B cell (primary cell): ENCODE measurements around the gene OR8D1. TPM values are rescaled to one million over a fixed set of nuclear protein-coding genes. Genes with fewer than 3 reads are reported as not detected.

Source experiments
- ATAC-seq: fragments of 200-7000 bp; cut with Tn5 transposase; one replicate; pipeline ENCODE4 v1.10.0; 2021; ENCODE audit warnings: low read depth, mild to moderate bottlenecking, moderate number of reproducible peaks, moderate library complexity
- CTCF ChIA-PET: fragments of 350-600 bp; sonication (Branson Sonifier 250); formaldehyde crosslinking; loops from one replicate; lab custom pipeline; 2021; ENCODE audit warnings: antibody characterized with exemption, inconsistent platforms; lab: Charles Lee
- POLR2A ChIA-PET: fragments of 350-600 bp; sonication (Branson Sonifier 250); formaldehyde crosslinking; loops from one replicate; lab custom pipeline; 2021; ENCODE audit warnings: antibody characterized with exemption; lab: Charles Lee
- DNase-seq: peaks from one replicate; pipeline ENCODE4 v3.0.0; 2013
- H2AFZ ChIP-seq: 2 replicates; pipeline ENCODE4 v1.6.1; 2012; ENCODE audit warnings: mild to moderate bottlenecking, low read depth, low read length; ENCODE audit not compliant: insufficient read depth, poor library complexity, severe bottlenecking
- H3K27ac ChIP-seq, 2 donors: 1 replicate in 1 of 2; 2 replicates in 1 of 2; pipeline ENCODE4 v1.5.1; 2012 to 2013; ENCODE audit warnings: low read length in 2 of 2, mild to moderate bottlenecking in 2 of 2, moderate library complexity in 1 of 2
- H3K27me3 ChIP-seq, 4 experiments: fragments of 200-600 bp in 1 of 4; sonication (generic) in 1 of 4; replicated peaks in 1 of 4; 1 replicate in 2 of 4; 2 replicates in 2 of 4; pipeline versions ENCODE4 v1.6.1 to v1.7.0; 2013 to 2016; ENCODE audit warnings: low read length in 3 of 4, mild to moderate bottlenecking in 2 of 4, mixed read lengths in 1 of 4, moderate library complexity in 1 of 4; ENCODE audit not compliant: insufficient read depth in 4 of 4, control insufficient read depth in 3 of 4; ENCODE audit errors: control extremely low read depth in 1 of 4
- H3K36me3 ChIP-seq, 2 experiments: replicated peaks in 1 of 2; 1 replicate in 1 of 2; 2 replicates in 1 of 2; pipeline versions ENCODE4 v1.6.1 to v1.7.1; 2013; ENCODE audit warnings: low read length in 1 of 2; ENCODE audit not compliant: insufficient read depth in 2 of 2, control insufficient read depth in 1 of 2; ENCODE audit errors: control extremely low read depth in 1 of 2, extremely low read depth in 1 of 2
- H3K4me1 ChIP-seq, 2 donors: fragments of 200-600 bp in 1 of 2; sonication (generic) in 1 of 2; 1 replicate in 1 of 2; 2 replicates in 1 of 2; pipeline versions ENCODE4 v1.5.1 to v1.6.1; 2013 to 2017; ENCODE audit warnings: low read length in 2 of 2; ENCODE audit not compliant: control insufficient read depth in 2 of 2, insufficient read depth in 2 of 2
- H3K4me2 ChIP-seq: replicated peaks from 2 replicates; pipeline ENCODE3; 2012; ENCODE audit warnings: mild to moderate bottlenecking, low read depth, low read length; ENCODE audit not compliant: poor library complexity, severe bottlenecking
- H3K4me3 ChIP-seq, 5 experiments: fragments of 200-600 bp in 1 of 5; sonication (generic) in 1 of 5; 1 replicate in 3 of 5; 2 replicates in 2 of 5; pipeline versions ENCODE4 v1.5.1 to v1.7.0; 2011 to 2016; ENCODE audit warnings: low read length in 4 of 5, mild to moderate bottlenecking in 4 of 5, low read depth in 2 of 5, control low read depth in 1 of 5, moderate library complexity in 1 of 5; ENCODE audit not compliant: insufficient read depth in 1 of 5; ENCODE audit errors: control extremely low read depth in 1 of 5, extremely low read depth in 1 of 5
- H3K79me2 ChIP-seq: fragments of 200-600 bp; sonication (generic); one replicate; pipeline ENCODE4 v1.6.0; 2016; ENCODE audit warnings: low read length; ENCODE audit not compliant: control insufficient read depth, insufficient read depth
- H3K9ac ChIP-seq: fragments of 200-600 bp; sonication (generic); 2 replicates; pipeline ENCODE4 v1.6.1; 2017; ENCODE audit warnings: mild to moderate bottlenecking, low read length, moderate library complexity
- H3K9me3 ChIP-seq, 3 donors: one replicate each; pipeline versions ENCODE4 v1.6.1 to v1.7.1; 2013; ENCODE audit warnings: low read length in 2 of 3; ENCODE audit not compliant: control insufficient read depth in 2 of 3, insufficient read depth in 1 of 3; ENCODE audit errors: control extremely low read depth in 1 of 3
- H4K20me1 ChIP-seq: 2 replicates; pipeline ENCODE4 v1.6.0; 2012; ENCODE audit warnings: mild to moderate bottlenecking, low read length; ENCODE audit not compliant: insufficient read depth, control insufficient read depth, poor library complexity, severe bottlenecking
- H3K27ac Mint-ChIP-seq: one replicate; pipeline ENCODE4 v1.8.0; 2021; ENCODE audit warnings: mixed read lengths
- H3K27me3 Mint-ChIP-seq: one replicate; pipeline ENCODE4 v1.8.0; 2021; ENCODE audit warnings: mixed read lengths
- H3K4me1 Mint-ChIP-seq: one replicate; pipeline ENCODE4 v1.8.0; 2021; ENCODE audit warnings: mixed read lengths
- H3K4me3 Mint-ChIP-seq: one replicate; pipeline ENCODE4 v1.8.0; 2021; ENCODE audit warnings: mixed read lengths
- H3K9me3 Mint-ChIP-seq: one replicate; pipeline ENCODE4 v1.8.0; 2022; ENCODE audit warnings: mixed read lengths; ENCODE audit not compliant: insufficient read depth
- EZH2 ChIP-seq: IDR thresholded peaks from 2 replicates; pipeline ENCODE4 v1.6.1; 2012; ENCODE audit warnings: borderline replicate concordance, low read depth, mild to moderate bottlenecking, moderate library complexity, low read length; ENCODE audit not compliant: insufficient read depth, poor library complexity, severe bottlenecking
- WGBS: methylation state at CpG from one replicate; pipeline ENCODE4 v1.1.5; 2013; ENCODE audit warnings: missing lambda C conversion rate; ENCODE audit not compliant: insufficient coverage; 5-methylcytosine and 5-hydroxymethylcytosine counted together
- intact Hi-C: fragments of 100-400 bp; cut with micrococcal nuclease; formaldehyde crosslinking; loops from one replicate; pipeline ENCODE4 v1.10.0; 2022
- polyA plus RNA-seq: library from polyadenylated mRNA; depleted of rRNA; stranded (reverse); fragments of >200 nt; gene quantifications from 2 replicates; pipeline ENCODE4 v1.2.3, GENCODE V29; 2012
- total RNA-seq, 2 donors: library from RNA; stranded (reverse); fragments of 120-200 nt in 1 of 2; gene quantifications; 1 replicate in 1 of 2; 2 replicates in 1 of 2; pipeline versions ENCODE4 v1.2.3 to v1.2.4, GENCODE V29; 2013 to 2022
- TF ChIP-seq, protein P1 (sequence below): fragments of 200-600 bp; IDR thresholded peaks from one replicate; pipeline ENCODE4 v1.8.0; 2022; ENCODE audit warnings: antibody characterized with exemption, mild to moderate bottlenecking

Gene OR8D1
- total and polyA plus RNA-seq, 2 donors (not counting 1 experiment from before 2014, with no cell fraction given) = 0.12 TPM; not detected in 1

DNA sequence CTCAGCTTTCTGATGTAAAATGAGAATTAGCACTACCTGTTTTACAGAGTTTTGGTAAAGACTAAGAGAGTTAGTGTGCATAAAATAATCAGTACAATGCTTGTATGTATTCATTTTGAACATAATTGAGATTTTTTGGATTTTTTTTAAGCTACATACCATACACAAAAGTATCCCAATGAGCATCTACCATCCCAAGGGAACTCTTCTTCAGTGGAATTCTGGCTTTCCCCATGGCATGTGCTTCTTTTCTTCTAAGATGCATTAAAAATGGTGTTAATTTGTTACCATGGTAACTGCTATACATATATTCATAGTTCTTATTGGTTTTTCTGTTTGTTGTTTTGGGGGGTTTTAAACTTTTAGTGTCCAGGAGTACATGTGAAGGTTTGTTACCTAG, 17.7 kb downstream of the OR8D1 start:
- no peak overlapping the region for H3K27ac ChIP-seq
- Mint-ChIP-seq H3K9me3 (no peaks in the 10 kb centered on the region), H3K4me3 (no peak overlapping the region), H3K27me3 (peaks cover 8% of the 10 kb centered on the region), H3K27ac (no peak overlapping the region), H3K4me1 (no peaks in the 10 kb centered on the region)
- H3K4me1 ChIP-seq = no peaks in the 10 kb centered on the region
- no peaks in the 10 kb centered on the region for H3K27me3 ChIP-seq
- H3K79me2 ChIP-seq = no peaks in the 10 kb centered on the region
- no peaks in the 10 kb centered on the region for H3K36me3 ChIP-seq
- no peak for ATAC-seq
- H3K9ac ChIP-seq = no peak overlapping the region
- no peak for DNase-seq
- ChIA-PET CTCF (no interaction called here), POLR2A (no interaction called here)
- no peaks in the 10 kb centered on the region for H3K9me3 ChIP-seq
- intact Hi-C loops = no loop called here
- H3K4me3 ChIP-seq = no peak overlapping the region
- H2AFZ ChIP-seq = no peak overlapping the region
- TF ChIP-seq, protein P1, sequence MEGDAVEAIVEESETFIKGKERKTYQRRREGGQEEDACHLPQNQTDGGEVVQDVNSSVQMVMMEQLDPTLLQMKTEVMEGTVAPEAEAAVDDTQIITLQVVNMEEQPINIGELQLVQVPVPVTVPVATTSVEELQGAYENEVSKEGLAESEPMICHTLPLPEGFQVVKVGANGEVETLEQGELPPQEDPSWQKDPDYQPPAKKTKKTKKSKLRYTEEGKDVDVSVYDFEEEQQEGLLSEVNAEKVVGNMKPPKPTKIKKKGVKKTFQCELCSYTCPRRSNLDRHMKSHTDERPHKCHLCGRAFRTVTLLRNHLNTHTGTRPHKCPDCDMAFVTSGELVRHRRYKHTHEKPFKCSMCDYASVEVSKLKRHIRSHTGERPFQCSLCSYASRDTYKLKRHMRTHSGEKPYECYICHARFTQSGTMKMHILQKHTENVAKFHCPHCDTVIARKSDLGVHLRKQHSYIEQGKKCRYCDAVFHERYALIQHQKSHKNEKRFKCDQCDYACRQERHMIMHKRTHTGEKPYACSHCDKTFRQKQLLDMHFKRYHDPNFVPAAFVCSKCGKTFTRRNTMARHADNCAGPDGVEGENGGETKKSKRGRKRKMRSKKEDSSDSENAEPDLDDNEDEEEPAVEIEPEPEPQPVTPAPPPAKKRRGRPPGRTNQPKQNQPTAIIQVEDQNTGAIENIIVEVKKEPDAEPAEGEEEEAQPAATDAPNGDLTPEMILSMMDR = no peak
- TF ChIP-seq EZH2 = no peak
- H4K20me1 ChIP-seq = no peaks in the 10 kb centered on the region
- H3K4me2 ChIP-seq = no peak overlapping the region

DNA sequence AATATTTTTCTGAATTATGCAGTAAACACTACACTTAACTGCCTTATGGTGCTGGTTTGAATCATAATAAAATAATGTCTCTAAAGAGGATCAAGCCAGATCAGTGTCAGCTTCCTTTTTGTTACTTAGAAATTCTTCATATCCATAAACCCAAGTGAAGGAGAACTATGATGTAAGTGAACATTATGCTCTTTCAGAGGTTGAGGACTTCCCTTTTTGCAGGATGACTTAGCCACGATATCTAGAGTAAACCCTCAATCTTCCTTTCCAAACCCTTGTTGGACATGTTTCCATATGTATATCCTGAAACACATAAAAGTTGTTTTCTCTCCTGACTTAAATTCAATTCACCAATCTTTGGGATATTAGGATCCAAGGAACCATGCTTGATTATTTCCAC, 19.1 kb downstream of the OR8D1 start:
- Histone ChIP-seq H3K79me2 (no peaks in the 10 kb centered on the region), H3K9ac (no peak overlapping the region), H3K27me3 (no peaks in the 10 kb centered on the region), H3K36me3 (no peaks in the 10 kb centered on the region), H3K4me2 (no peak overlapping the region), H3K27ac (no peak overlapping the region), H3K4me1 (no peaks in the 10 kb centered on the region), H3K4me3 (no peak overlapping the region), H4K20me1 (no peaks in the 10 kb centered on the region), H3K9me3 (no peaks in the 10 kb centered on the region), H2AFZ (no peak overlapping the region)
- no peak for ATAC-seq
- intact Hi-C loops = no loop called here
- no peak for TF ChIP-seq EZH2
- TF ChIP-seq, protein P1 = no peak
- ChIA-PET POLR2A (no interaction called here), CTCF (no interaction called here)
- peaks cover 4% of the 10 kb centered on the region for H3K9me3 Mint-ChIP-seq
- H3K27ac Mint-ChIP-seq = no peak overlapping the region
- no CpG with 5 or more reads among the region's 1 CpG for WGBS
- no peak overlapping the region for H3K4me3 Mint-ChIP-seq
- H3K4me1 Mint-ChIP-seq = no peaks in the 10 kb centered on the region
- no peak for DNase-seq
- peaks cover 8% of the 10 kb centered on the region for H3K27me3 Mint-ChIP-seq
